Measurements from ENCODE around the gene PES1. TPM values are rescaled to one million over a fixed set of nuclear protein-coding genes. Genes with fewer than 3 reads are reported as not detected.

The PES1 gene
- total and polyA plus RNA-seq, 2 experiments from 2014 or later, result 64.1 to 76.9 TPM

DNA sequence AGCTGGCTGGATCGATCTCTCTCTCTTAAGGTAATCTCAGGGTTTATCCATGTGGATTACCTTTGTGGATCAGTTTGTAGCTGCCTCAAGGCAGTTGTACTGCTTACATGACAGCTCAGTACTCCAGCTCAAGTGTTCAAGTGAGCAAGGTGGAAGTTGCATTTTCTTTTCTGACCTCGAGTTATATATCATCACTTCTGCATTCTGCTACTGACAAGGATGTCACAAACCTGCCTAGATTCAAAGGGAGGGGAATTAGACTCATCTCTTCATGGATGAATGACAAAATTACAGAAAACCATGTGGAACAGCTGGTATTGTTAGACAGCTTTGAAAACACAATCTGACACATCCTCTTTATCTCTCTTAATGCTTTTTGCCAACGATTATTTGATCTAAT lies 9.2 kb upstream of the PES1 start:
- no peaks in the 10 kb centered on the region for H3K36me3 ChIP-seq (ENCODE audit: insufficient read depth)
- Mint-ChIP-seq H3K36me3 (ENCODE audit: low read depth) (no peaks in the 10 kb centered on the region; the same call in 2 of the 3 replicates), H3K4me1 (peaks cover 9% of the 10 kb centered on the region), H3K4me3 (no peak overlapping the region), H3K27me3 (ENCODE audit: insufficient read depth, low read depth, poor library complexity) (peaks cover 1% of the 10 kb centered on the region), H3K27ac (no peak overlapping the region), H3K9me3 (peaks cover 6% of the 10 kb centered on the region; the same call in 2 of the 3 replicates)
- no peak overlapping the region for H2AFZ ChIP-seq
- no peak overlapping the region for H3K4me2 ChIP-seq
- TF ChIP-seq ZNF331 (CRISPR knock-in tag; IDR thresholded peaks at IDR 0.05; ENCODE audit: low read depth) (no peak), STAT1 (IDR thresholded peaks at IDR 0.05; ENCODE audit: unreplicated experiment) (no peak), POLR2AphosphoS5 (IDR thresholded peaks at IDR 0.05; ENCODE audit: low read depth) (no peak)
- TF ChIP-seq, protein P1, sequence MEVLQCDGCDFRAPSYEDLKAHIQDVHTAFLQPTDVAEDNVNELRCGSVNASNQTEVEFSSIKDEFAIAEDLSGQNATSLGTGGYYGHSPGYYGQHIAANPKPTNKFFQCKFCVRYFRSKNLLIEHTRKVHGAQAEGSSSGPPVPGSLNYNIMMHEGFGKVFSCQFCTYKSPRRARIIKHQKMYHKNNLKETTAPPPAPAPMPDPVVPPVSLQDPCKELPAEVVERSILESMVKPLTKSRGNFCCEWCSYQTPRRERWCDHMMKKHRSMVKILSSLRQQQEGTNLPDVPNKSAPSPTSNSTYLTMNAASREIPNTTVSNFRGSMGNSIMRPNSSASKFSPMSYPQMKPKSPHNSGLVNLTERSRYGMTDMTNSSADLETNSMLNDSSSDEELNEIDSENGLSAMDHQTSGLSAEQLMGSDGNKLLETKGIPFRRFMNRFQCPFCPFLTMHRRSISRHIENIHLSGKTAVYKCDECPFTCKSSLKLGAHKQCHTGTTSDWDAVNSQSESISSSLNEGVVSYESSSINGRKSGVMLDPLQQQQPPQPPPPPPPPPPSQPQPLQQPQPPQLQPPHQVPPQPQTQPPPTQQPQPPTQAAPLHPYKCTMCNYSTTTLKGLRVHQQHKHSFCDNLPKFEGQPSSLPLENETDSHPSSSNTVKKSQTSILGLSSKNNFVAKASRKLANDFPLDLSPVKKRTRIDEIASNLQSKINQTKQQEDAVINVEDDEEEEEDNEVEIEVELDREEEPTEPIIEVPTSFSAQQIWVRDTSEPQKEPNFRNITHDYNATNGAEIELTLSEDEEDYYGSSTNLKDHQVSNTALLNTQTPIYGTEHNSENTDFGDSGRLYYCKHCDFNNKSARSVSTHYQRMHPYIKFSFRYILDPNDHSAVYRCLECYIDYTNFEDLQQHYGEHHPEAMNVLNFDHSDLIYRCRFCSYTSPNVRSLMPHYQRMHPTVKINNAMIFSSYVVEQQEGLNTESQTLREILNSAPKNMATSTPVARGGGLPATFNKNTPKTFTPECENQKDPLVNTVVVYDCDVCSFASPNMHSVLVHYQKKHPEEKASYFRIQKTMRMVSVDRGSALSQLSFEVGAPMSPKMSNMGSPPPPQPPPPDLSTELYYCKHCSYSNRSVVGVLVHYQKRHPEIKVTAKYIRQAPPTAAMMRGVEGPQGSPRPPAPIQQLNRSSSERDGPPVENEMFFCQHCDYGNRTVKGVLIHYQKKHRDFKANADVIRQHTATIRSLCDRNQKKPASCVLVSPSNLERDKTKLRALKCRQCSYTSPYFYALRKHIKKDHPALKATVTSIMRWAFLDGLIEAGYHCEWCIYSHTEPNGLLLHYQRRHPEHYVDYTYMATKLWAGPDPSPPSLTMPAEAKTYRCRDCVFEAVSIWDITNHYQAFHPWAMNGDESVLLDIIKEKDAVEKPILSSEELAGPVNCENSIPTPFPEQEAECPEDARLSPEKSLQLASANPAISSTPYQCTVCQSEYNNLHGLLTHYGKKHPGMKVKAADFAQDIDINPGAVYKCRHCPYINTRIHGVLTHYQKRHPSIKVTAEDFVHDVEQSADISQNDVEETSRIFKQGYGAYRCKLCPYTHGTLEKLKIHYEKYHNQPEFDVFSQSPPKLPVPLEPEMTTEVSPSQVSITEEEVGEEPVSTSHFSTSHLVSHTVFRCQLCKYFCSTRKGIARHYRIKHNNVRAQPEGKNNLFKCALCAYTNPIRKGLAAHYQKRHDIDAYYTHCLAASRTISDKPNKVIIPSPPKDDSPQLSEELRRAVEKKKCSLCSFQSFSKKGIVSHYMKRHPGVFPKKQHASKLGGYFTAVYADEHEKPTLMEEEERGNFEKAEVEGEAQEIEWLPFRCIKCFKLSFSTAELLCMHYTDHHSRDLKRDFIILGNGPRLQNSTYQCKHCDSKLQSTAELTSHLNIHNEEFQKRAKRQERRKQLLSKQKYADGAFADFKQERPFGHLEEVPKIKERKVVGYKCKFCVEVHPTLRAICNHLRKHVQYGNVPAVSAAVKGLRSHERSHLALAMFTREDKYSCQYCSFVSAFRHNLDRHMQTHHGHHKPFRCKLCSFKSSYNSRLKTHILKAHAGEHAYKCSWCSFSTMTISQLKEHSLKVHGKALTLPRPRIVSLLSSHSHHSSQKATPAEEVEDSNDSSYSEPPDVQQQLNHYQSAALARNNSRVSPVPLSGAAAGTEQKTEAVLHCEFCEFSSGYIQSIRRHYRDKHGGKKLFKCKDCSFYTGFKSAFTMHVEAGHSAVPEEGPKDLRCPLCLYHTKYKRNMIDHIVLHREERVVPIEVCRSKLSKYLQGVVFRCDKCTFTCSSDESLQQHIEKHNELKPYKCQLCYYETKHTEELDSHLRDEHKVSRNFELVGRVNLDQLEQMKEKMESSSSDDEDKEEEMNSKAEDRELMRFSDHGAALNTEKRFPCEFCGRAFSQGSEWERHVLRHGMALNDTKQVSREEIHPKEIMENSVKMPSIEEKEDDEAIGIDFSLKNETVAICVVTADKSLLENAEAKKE (CRISPR knock-in tag; IDR thresholded peaks at IDR 0.05), result no peak
- no peaks in the 10 kb centered on the region for H4K20me1 ChIP-seq (replicated peaks; ENCODE audit: insufficient read depth)
- H3F3A ChIP-seq (replicated peaks; ENCODE audit: low read depth), result peaks cover 4% of the 10 kb centered on the region; the same call in 1 of the 2 replicates
- ATAC-seq, result no peak
- no peak overlapping the region for H3K4me3 ChIP-seq
- peaks cover 9% of the 10 kb centered on the region for H3K4me1 ChIP-seq (ENCODE audit: insufficient read depth)
- no peaks in the 10 kb centered on the region for H3K27me3 ChIP-seq (ENCODE audit: insufficient read depth)
- DNase-seq (ENCODE audit: low spot score), result no peak
- H3K9me2 ChIP-seq (ENCODE audit: insufficient read depth), result no peaks in the 10 kb centered on the region
- no peak overlapping the region for H3K27ac ChIP-seq (ENCODE audit: low read depth)
- no peaks in the 10 kb centered on the region for H3K79me2 ChIP-seq (replicated peaks; ENCODE audit: insufficient read depth)

DNA sequence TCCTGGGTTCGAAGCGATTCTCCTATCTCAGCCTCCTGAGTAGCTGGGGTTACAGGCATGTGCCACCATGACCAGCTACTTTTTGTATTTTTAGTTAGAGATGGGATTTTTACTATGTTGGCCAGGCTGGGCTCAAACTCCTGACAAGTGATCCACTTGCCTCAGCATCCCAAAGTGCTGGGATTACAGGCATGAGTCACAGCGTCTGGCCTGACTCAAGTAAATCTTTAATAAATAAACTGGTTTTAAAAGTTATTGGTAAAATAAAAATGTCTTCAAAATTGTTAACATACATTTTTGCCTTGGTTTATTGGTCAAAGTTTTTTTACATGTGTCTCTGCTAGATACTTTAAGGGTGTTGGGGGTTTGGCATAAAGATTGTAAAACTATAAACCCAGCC lies 7.3 kb upstream of the PES1 start:
- H3K36me3 Mint-ChIP-seq (ENCODE audit: low read depth), result no peaks in the 10 kb centered on the region; the same call in 2 of the 3 replicates
- Histone ChIP-seq H3K4me3 (no peak overlapping the region), H3K79me2 (replicated peaks; ENCODE audit: insufficient read depth) (no peaks in the 10 kb centered on the region), H3K9me2 (ENCODE audit: insufficient read depth) (no peaks in the 10 kb centered on the region), H3F3A (replicated peaks; ENCODE audit: low read depth) (no peaks in the 10 kb centered on the region; the same call in 1 of the 2 replicates), H4K20me1 (replicated peaks; ENCODE audit: insufficient read depth) (no peaks in the 10 kb centered on the region), H3K27ac (ENCODE audit: low read depth) (no peak overlapping the region), H3K4me1 (ENCODE audit: insufficient read depth) (no peaks in the 10 kb centered on the region), H3K27me3 (ENCODE audit: insufficient read depth) (no peaks in the 10 kb centered on the region), H3K4me2 (no peak overlapping the region), H3K36me3 (ENCODE audit: insufficient read depth) (no peaks in the 10 kb centered on the region), H2AFZ (no peak overlapping the region)
- no peak overlapping the region for H3K27ac Mint-ChIP-seq
- no peak overlapping the region for H3K4me3 Mint-ChIP-seq
- no peak for ATAC-seq
- peaks cover 7% of the 10 kb centered on the region; the same call in 2 of the 3 replicates for H3K9me3 Mint-ChIP-seq
- DNase-seq (ENCODE audit: low spot score), result no peak
- H3K27me3 Mint-ChIP-seq (ENCODE audit: insufficient read depth, low read depth, poor library complexity), result peaks cover 1% of the 10 kb centered on the region
- TF ChIP-seq NANOG (IDR thresholded peaks at IDR 0.05; ENCODE audit: borderline replicate concordance) (no peak), EZH2 (IDR thresholded peaks at IDR 0.05; ENCODE audit: low read depth, unreplicated experiment) (no peak), EZH2phosphoT487 (IDR thresholded peaks at IDR 0.05; ENCODE audit: unreplicated experiment) (no peak)
- TF ChIP-seq, protein P2, sequence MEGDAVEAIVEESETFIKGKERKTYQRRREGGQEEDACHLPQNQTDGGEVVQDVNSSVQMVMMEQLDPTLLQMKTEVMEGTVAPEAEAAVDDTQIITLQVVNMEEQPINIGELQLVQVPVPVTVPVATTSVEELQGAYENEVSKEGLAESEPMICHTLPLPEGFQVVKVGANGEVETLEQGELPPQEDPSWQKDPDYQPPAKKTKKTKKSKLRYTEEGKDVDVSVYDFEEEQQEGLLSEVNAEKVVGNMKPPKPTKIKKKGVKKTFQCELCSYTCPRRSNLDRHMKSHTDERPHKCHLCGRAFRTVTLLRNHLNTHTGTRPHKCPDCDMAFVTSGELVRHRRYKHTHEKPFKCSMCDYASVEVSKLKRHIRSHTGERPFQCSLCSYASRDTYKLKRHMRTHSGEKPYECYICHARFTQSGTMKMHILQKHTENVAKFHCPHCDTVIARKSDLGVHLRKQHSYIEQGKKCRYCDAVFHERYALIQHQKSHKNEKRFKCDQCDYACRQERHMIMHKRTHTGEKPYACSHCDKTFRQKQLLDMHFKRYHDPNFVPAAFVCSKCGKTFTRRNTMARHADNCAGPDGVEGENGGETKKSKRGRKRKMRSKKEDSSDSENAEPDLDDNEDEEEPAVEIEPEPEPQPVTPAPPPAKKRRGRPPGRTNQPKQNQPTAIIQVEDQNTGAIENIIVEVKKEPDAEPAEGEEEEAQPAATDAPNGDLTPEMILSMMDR (conservative IDR thresholded peaks at IDR 0.05; ENCODE audit: low read depth in 2 of 2), result no peak
- no peaks in the 10 kb centered on the region for H3K4me1 Mint-ChIP-seq

Measured in GM23338 (cell line).